PFSK-1 (cell line): Measurements from ENCODE around the gene RIC3.

Source experiments
- FOXP2 ChIP-seq: optimal IDR thresholded peaks from 2 replicates; pipeline ENCODE3; 2011; ENCODE audit warnings: borderline replicate concordance, control low read depth, inconsistent platforms; ENCODE audit not compliant: insufficient read depth; ENCODE audit errors: extremely low read length, extremely low read depth
- POLR2AphosphoS5 ChIP-seq: IDR thresholded peaks from 2 replicates; pipeline ENCODE4 v1.6.1; 2012; ENCODE audit warnings: low read depth, mild to moderate bottlenecking, control low read depth, low read length, moderate library complexity
- REST ChIP-seq, 2 experiments: IDR thresholded peaks; 2 replicates each; pipeline versions ENCODE4 v1.6.1 to v1.8.0; 2011 to 2012; ENCODE audit warnings: low read depth in 2 of 2, low read length in 2 of 2, control low read depth in 1 of 2, inconsistent platforms in 1 of 2, mild to moderate bottlenecking in 1 of 2, moderate library complexity in 1 of 2; ENCODE audit not compliant: insufficient read depth in 1 of 2
- SIN3A ChIP-seq: IDR thresholded peaks from 2 replicates; pipeline ENCODE4 v1.6.1; 2012; ENCODE audit warnings: mild to moderate bottlenecking, low read length, moderate library complexity, borderline replicate concordance; ENCODE audit not compliant: insufficient read depth
- TAF1 ChIP-seq: IDR thresholded peaks from 2 replicates; pipeline ENCODE4 v1.6.1; 2012; ENCODE audit warnings: low read length, control low read depth, borderline replicate concordance; ENCODE audit not compliant: insufficient read depth

GRCh38 chr11:8070417-8071115, 98.3 kb downstream of the RIC3 start:
- TF ChIP-seq POLR2AphosphoS5 (no peak), REST (IDR thresholded peaks at IDR 0.05; ENCODE audit: insufficient read depth in 1 of 2, low read depth in 2 of 2, low read length in 2 of 2) (no peak), TAF1 (no peak), SIN3A (no peak), FOXP2 (no peak)
